ENCODE results near the gene CAPN5. TPM values are rescaled to one million over a fixed set of nuclear protein-coding genes. Genes with fewer than 3 reads are reported as not detected.

CAPN5 gene
- 1.5 and 6.4 TPM in 2 replicates for total RNA-seq

GRCh38 chr11:77066229-77067042 lies at the start of gene CAPN5:
TSS of gene CAPN5 (plus strand) at chr11:77066971. CDS start at chr11:77084887, 17,916 bp downstream.

GRCh38 chr11:77102246-77103210 lies 35.8 kb downstream of the CAPN5 start, which contains the start of gene OMP:
TSS of gene OMP (plus strand) at chr11:77102840. CDS start at chr11:77102840, 0 bp downstream.

GRCh38 chr11:77127920-77128691 lies 61.3 kb downstream of the CAPN5 start, which contains the start of gene MYO7A:
TSS of gene MYO7A (plus strand) at chr11:77128246. CDS start at chr11:77130635, 2,389 bp downstream.

Other genes starting within 250 kb of the CAPN5 start
- gene ACER3, start 206.1 kb upstream of the CAPN5 start, total RNA-seq, result 8.7 and 16.4 TPM in 2 replicates
- gene B3GNT6, start 32.6 kb upstream of the CAPN5 start, total RNA-seq, result not detected in 2 replicates
- 0.25 and 0.49 TPM in 2 replicates for gene OMP, start 35.9 kb downstream of the CAPN5 start, total RNA-seq
- 1.9 and 3.7 TPM in 2 replicates for gene MYO7A, start 61.3 kb downstream of the CAPN5 start, total RNA-seq
- gene GDPD4, start 234.7 kb downstream of the CAPN5 start, total RNA-seq, result not detected in 2 replicates